ENCODE measurements around the gene PTGER2. TPM values are rescaled to one million over a fixed set of nuclear protein-coding genes. Genes with fewer than 3 reads are reported as not detected.

PTGER2 gene
- total RNA-seq, 1 experiment from 2014 or later: 0.41 TPM

DNA sequence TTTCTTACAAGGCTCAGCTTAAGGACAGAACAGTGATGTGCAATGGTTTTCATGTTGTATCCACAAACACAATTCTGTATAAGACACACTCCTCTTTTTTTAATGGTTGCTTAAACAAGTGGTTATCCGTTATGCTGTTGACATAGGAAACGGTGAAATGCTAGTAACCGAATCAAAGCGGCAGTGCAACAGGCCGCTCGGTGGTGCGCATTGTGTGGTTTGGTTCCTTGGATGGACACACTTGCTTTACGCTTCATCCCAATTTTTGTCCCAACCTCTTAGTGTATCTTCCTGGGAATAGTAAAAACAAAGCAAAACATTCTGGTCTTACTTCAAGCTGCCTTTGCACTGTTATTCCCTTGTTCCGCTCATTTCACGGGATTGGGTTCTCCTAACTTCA lies 650 bp upstream of the PTGER2 start:
- ChIA-PET CTCF (no interaction called here), POLR2A (interaction anchor here (0.6 kb wide), 1 partner anchor 12 kb away, joined by 3 read pairs; no protein-coding TSS in a partner anchor)
- no peak overlapping the region for H3K27ac ChIP-seq (ENCODE audit: low read length)
- intact Hi-C loops (cut with micrococcal nuclease; ENCODE audit: unreplicated experiment): no loop called here
- no peak for ATAC-seq
- in situ Hi-C loops (cut with HindIII; ENCODE audit: low pct_unique_long_range_greater_than_20kb, low sequenced_read_pairs): no loop called here
- H3K9me3 ChIP-seq (ENCODE audit: control insufficient read depth, insufficient read depth, low read depth, low read length): no peaks in the 10 kb centered on the region
- H3K36me3 ChIP-seq (ENCODE audit: control insufficient read depth, insufficient read depth, low read length): no peaks in the 10 kb centered on the region
- no peaks in the 10 kb centered on the region for H3K4me1 ChIP-seq (ENCODE audit: control insufficient read depth, insufficient read depth, low read length)
- peaks cover 8% of the 10 kb centered on the region for H3K27me3 ChIP-seq (ENCODE audit: control insufficient read depth, insufficient read depth, low read length)
- BruUV-seq (replicated peaks): no TSS peak
- TF ChIP-seq, protein P1, sequence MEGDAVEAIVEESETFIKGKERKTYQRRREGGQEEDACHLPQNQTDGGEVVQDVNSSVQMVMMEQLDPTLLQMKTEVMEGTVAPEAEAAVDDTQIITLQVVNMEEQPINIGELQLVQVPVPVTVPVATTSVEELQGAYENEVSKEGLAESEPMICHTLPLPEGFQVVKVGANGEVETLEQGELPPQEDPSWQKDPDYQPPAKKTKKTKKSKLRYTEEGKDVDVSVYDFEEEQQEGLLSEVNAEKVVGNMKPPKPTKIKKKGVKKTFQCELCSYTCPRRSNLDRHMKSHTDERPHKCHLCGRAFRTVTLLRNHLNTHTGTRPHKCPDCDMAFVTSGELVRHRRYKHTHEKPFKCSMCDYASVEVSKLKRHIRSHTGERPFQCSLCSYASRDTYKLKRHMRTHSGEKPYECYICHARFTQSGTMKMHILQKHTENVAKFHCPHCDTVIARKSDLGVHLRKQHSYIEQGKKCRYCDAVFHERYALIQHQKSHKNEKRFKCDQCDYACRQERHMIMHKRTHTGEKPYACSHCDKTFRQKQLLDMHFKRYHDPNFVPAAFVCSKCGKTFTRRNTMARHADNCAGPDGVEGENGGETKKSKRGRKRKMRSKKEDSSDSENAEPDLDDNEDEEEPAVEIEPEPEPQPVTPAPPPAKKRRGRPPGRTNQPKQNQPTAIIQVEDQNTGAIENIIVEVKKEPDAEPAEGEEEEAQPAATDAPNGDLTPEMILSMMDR (IDR thresholded peaks at IDR 0.05): no peak
- TF ChIP-seq POLR2AphosphoS5 (IDR thresholded peaks at IDR 0.05; ENCODE audit: low read depth, low read length) (no peak), TCF7L2 (IDR thresholded peaks at IDR 0.05; ENCODE audit: low read depth, low read length) (no peak), SIN3A (IDR thresholded peaks at IDR 0.05; ENCODE audit: borderline replicate concordance, insufficient read depth, low read depth, low read length) (no peak)
- TF ChIP-seq, protein P2, sequence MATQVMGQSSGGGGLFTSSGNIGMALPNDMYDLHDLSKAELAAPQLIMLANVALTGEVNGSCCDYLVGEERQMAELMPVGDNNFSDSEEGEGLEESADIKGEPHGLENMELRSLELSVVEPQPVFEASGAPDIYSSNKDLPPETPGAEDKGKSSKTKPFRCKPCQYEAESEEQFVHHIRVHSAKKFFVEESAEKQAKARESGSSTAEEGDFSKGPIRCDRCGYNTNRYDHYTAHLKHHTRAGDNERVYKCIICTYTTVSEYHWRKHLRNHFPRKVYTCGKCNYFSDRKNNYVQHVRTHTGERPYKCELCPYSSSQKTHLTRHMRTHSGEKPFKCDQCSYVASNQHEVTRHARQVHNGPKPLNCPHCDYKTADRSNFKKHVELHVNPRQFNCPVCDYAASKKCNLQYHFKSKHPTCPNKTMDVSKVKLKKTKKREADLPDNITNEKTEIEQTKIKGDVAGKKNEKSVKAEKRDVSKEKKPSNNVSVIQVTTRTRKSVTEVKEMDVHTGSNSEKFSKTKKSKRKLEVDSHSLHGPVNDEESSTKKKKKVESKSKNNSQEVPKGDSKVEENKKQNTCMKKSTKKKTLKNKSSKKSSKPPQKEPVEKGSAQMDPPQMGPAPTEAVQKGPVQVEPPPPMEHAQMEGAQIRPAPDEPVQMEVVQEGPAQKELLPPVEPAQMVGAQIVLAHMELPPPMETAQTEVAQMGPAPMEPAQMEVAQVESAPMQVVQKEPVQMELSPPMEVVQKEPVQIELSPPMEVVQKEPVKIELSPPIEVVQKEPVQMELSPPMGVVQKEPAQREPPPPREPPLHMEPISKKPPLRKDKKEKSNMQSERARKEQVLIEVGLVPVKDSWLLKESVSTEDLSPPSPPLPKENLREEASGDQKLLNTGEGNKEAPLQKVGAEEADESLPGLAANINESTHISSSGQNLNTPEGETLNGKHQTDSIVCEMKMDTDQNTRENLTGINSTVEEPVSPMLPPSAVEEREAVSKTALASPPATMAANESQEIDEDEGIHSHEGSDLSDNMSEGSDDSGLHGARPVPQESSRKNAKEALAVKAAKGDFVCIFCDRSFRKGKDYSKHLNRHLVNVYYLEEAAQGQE (IDR thresholded peaks at IDR 0.05; ENCODE audit: insufficient read depth in 1 of 2, low read depth in 2 of 2, low read length in 1 of 2): no peak
- no peak for DNase-seq (ENCODE audit: low read depth, low spot score)
- peak overlapping the region; percentile 42 to 62 for H3K4me3 ChIP-seq (ENCODE audit: low read depth in 2 of 2, low read length in 2 of 2)

DNA sequence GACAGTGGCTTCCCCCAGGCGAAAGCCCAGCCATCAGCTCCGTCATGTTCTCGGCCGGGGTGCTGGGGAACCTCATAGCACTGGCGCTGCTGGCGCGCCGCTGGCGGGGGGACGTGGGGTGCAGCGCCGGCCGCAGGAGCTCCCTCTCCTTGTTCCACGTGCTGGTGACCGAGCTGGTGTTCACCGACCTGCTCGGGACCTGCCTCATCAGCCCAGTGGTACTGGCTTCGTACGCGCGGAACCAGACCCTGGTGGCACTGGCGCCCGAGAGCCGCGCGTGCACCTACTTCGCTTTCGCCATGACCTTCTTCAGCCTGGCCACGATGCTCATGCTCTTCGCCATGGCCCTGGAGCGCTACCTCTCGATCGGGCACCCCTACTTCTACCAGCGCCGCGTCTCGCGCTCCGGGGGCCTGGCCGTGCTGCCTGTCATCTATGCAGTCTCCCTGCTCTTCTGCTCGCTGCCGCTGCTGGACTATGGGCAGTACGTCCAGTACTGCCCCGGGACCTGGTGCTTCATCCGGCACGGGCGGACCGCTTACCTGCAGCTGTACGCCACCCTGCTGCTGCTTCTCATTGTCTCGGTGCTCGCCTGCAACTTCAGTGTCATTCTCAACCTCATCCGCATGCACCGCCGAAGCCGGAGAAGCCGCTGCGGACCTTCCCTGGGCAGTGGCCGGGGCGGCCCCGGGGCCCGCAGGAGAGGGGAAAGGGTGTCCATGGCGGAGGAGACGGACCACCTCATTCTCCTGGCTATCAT lies 663 bp downstream of the PTGER2 start:
- peaks cover 8% of the 10 kb centered on the region for H3K27me3 ChIP-seq (ENCODE audit: control insufficient read depth, insufficient read depth, low read length)
- TF ChIP-seq POLR2AphosphoS5 (IDR thresholded peaks at IDR 0.05; ENCODE audit: low read depth, low read length) (no peak), TCF7L2 (IDR thresholded peaks at IDR 0.05; ENCODE audit: low read depth, low read length) (no peak), SIN3A (IDR thresholded peaks at IDR 0.05; ENCODE audit: borderline replicate concordance, insufficient read depth, low read depth, low read length) (no peak)
- TF ChIP-seq, protein P2 (IDR thresholded peaks at IDR 0.05; ENCODE audit: insufficient read depth in 1 of 2, low read depth in 2 of 2, low read length in 1 of 2): no peak
- TF ChIP-seq, protein P1 (IDR thresholded peaks at IDR 0.05): no peak
- H3K4me3 ChIP-seq (ENCODE audit: low read depth in 2 of 2, low read length in 2 of 2): peak overlapping the region; percentile 42 to 62
- ATAC-seq (peak; percentile 60), DNase-seq (ENCODE audit: low read depth, low spot score) (no peak)
- H3K27ac ChIP-seq (ENCODE audit: low read length): no peak overlapping the region
- no peaks in the 10 kb centered on the region for H3K36me3 ChIP-seq (ENCODE audit: control insufficient read depth, insufficient read depth, low read length)
- H3K4me1 ChIP-seq (ENCODE audit: control insufficient read depth, insufficient read depth, low read length): no peaks in the 10 kb centered on the region
- no TSS peak for BruUV-seq (replicated peaks)
- ChIA-PET POLR2A (no interaction called here), CTCF (no interaction called here)
- in situ Hi-C loops (cut with HindIII; ENCODE audit: low pct_unique_long_range_greater_than_20kb, low sequenced_read_pairs): no loop called here
- intact Hi-C loops (cut with micrococcal nuclease; ENCODE audit: unreplicated experiment): no loop called here
- H3K9me3 ChIP-seq (ENCODE audit: control insufficient read depth, insufficient read depth, low read depth, low read length): no peaks in the 10 kb centered on the region
